Caco-2 (cell line): ENCODE results near the gene RIPK3. TPM values are rescaled to one million over a fixed set of nuclear protein-coding genes. Genes with fewer than 3 reads are reported as not detected.

ENCODE experiments used
- BruUV-seq: library from RNA; stranded (reverse); fragments of 400-500 nt; replicated peaks from 2 replicates; lab custom pipeline; 2021; lab: Mats Ljungman, UMichigan
- CTCF ChIA-PET: fragments of 300-600 bp; sonication (Branson Sonifier 250); formaldehyde crosslinking; loops from one replicate; lab custom pipeline; 2022; ENCODE audit warnings: antibody characterized with exemption; lab: Charles Lee
- POLR2A ChIA-PET: fragments of 300-600 bp; sonication (Branson Sonifier 250); formaldehyde crosslinking; loops from one replicate; lab custom pipeline; 2022; ENCODE audit warnings: antibody characterized with exemption; lab: Charles Lee
- DNase-seq, 2 experiments: peaks; one replicate each; pipeline versions ENCODE4 v3.0.0 to v3.0.0-alpha.2; 2020 to 2022
- H3K27me3 ChIP-seq: replicated peaks from 2 replicates; pipeline ENCODE4 v1.6.0; 2011; ENCODE audit warnings: low read length; ENCODE audit not compliant: control insufficient read depth, insufficient read depth
- H3K36me3 ChIP-seq: 2 replicates; pipeline ENCODE4 v1.5.1; 2011; ENCODE audit warnings: low read length; ENCODE audit not compliant: control insufficient read depth, insufficient read depth
- H3K4me1 ChIP-seq: fragments of 250-450 bp; sonication (Bioruptor Pico); 2 replicates; pipeline ENCODE4 v1.5.1; 2020; ENCODE audit warnings: mild to moderate bottlenecking
- H3K4me3 ChIP-seq: 2 replicates; pipeline ENCODE4 v1.5.1; 2011; ENCODE audit warnings: low read depth, mild to moderate bottlenecking, control low read depth, low read length
- H3K9me3 ChIP-seq: fragments of 250-450 bp; sonication (Bioruptor Pico); 2 replicates; pipeline ENCODE4 v1.5.1; 2020; ENCODE audit warnings: mild to moderate bottlenecking, moderate library complexity
- H3K27ac Mint-ChIP-seq: one replicate; pipeline ENCODE4 v1.8.0; 2022; ENCODE audit warnings: mixed read lengths; ENCODE audit not compliant: unreplicated experiment
- H3K27me3 Mint-ChIP-seq: one replicate; pipeline ENCODE4 v1.8.0; 2022; ENCODE audit warnings: mixed read lengths; ENCODE audit not compliant: insufficient read depth, unreplicated experiment
- H3K36me3 Mint-ChIP-seq: one replicate; pipeline ENCODE4 v1.8.0; 2022; ENCODE audit warnings: mild to moderate bottlenecking, mixed read lengths; ENCODE audit not compliant: insufficient read depth, unreplicated experiment
- H3K4me1 Mint-ChIP-seq: one replicate; pipeline ENCODE4 v1.8.0; 2022; ENCODE audit warnings: low read depth, mixed read lengths; ENCODE audit not compliant: unreplicated experiment
- H3K4me3 Mint-ChIP-seq: one replicate; pipeline ENCODE4 v1.8.0; 2022; ENCODE audit warnings: mild to moderate bottlenecking, moderate library complexity, mixed read lengths; ENCODE audit not compliant: unreplicated experiment
- H3K9me3 Mint-ChIP-seq: one replicate; pipeline ENCODE4 v1.8.0; 2022; ENCODE audit warnings: mixed read lengths; ENCODE audit not compliant: unreplicated experiment
- CTCF ChIP-seq, 2 experiments: fragments of 200-600 bp in 1 of 2; IDR thresholded peaks; 1 replicate in 1 of 2; 2 replicates in 1 of 2; pipeline versions ENCODE4 v1.5.1 to v1.8.0; 2011 to 2022; ENCODE audit warnings: antibody characterized with exemption in 1 of 2, control low read depth in 1 of 2, inconsistent platforms in 1 of 2, low read depth in 1 of 2, low read length in 1 of 2, mild to moderate bottlenecking in 1 of 2, moderate library complexity in 1 of 2; ENCODE audit not compliant: insufficient read depth in 1 of 2, severe bottlenecking in 1 of 2, unreplicated experiment in 1 of 2
- intact Hi-C: fragments of 100-400 bp; cut with micrococcal nuclease; formaldehyde crosslinking; loops from one replicate; pipeline ENCODE4 v1.10.0; 2022; ENCODE audit not compliant: unreplicated experiment
- total RNA-seq: library from RNA; stranded (reverse); gene quantifications from 2 replicates; pipeline ENCODE4 v1.2.3, GENCODE V29; 2022

RIPK3 gene
- total RNA-seq, 1 experiment from 2014 or later, result 1.5 TPM

- no peaks in the 10 kb centered on the region for H3K9me3 Mint-ChIP-seq
- no peaks in the 10 kb centered on the region for H3K4me1 ChIP-seq
- no peaks in the 10 kb centered on the region for H3K4me1 Mint-ChIP-seq
- no peaks in the 10 kb centered on the region for H3K36me3 ChIP-seq
- H3K4me3 Mint-ChIP-seq, result no peak overlapping the region
- TF ChIP-seq CTCF (IDR thresholded peaks at IDR 0.05; ENCODE audit: insufficient read depth in 1 of 2, low read depth in 1 of 2, low read length in 1 of 2, severe bottlenecking in 1 of 2, unreplicated experiment in 1 of 2), result no peak
- DNase-seq, result no peak
- no peak overlapping the region for H3K4me3 ChIP-seq
- H3K36me3 Mint-ChIP-seq, result no peaks in the 10 kb centered on the region
- ChIA-PET CTCF (interaction anchor here (0.8 kb wide), 1 partner anchor 54 kb away, joined by 3 read pairs; no protein-coding TSS in a partner anchor), POLR2A (no interaction called here)
- H3K27ac Mint-ChIP-seq, result no peak overlapping the region
- H3K9me3 ChIP-seq, result no peaks in the 10 kb centered on the region
- intact Hi-C loops, result no loop called here
- no TSS peak for BruUV-seq
- H3K27me3 ChIP-seq, result no peaks in the 10 kb centered on the region
- H3K27me3 Mint-ChIP-seq, result no peaks in the 10 kb centered on the region
Measured at GRCh38 chr14:24378327-24378726, 38.5 kb upstream of the RIPK3 start.

- Histone ChIP-seq H3K9me3 (no peaks in the 10 kb centered on the region), H3K36me3 (no peaks in the 10 kb centered on the region), H3K27me3 (no peaks in the 10 kb centered on the region), H3K4me3 (no peak overlapping the region), H3K4me1 (no peaks in the 10 kb centered on the region)
- DNase-seq, result no peak
- Mint-ChIP-seq H3K36me3 (no peaks in the 10 kb centered on the region), H3K27me3 (no peaks in the 10 kb centered on the region), H3K9me3 (no peaks in the 10 kb centered on the region), H3K27ac (no peak overlapping the region), H3K4me3 (no peak overlapping the region), H3K4me1 (no peaks in the 10 kb centered on the region)
- intact Hi-C loops, result no loop called here
- POLR2A ChIA-PET, result no interaction called here
- TF ChIP-seq CTCF (IDR thresholded peaks at IDR 0.05; ENCODE audit: insufficient read depth in 1 of 2, low read depth in 1 of 2, low read length in 1 of 2, severe bottlenecking in 1 of 2, unreplicated experiment in 1 of 2), result no peak
- BruUV-seq, result no TSS peak
- CTCF ChIA-PET, result interaction anchor here (0.6 kb wide), 1 partner anchor 71 kb away, joined by 3 read pairs; no protein-coding TSS in a partner anchor
Measured at GRCh38 chr14:24377657-24378056, 37.9 kb upstream of the RIPK3 start.

GRCh38 chr14:24377126-24377525, 37.3 kb upstream of the RIPK3 start:
- DNase-seq, result no peak
- H3K36me3 ChIP-seq, result no peaks in the 10 kb centered on the region
- BruUV-seq, result no TSS peak
- Mint-ChIP-seq H3K27ac (no peak overlapping the region), H3K4me1 (no peaks in the 10 kb centered on the region), H3K36me3 (no peaks in the 10 kb centered on the region), H3K27me3 (no peaks in the 10 kb centered on the region), H3K9me3 (no peaks in the 10 kb centered on the region), H3K4me3 (no peak overlapping the region)
- H3K4me3 ChIP-seq, result no peak overlapping the region
- intact Hi-C loops, result no loop called here
- no peak for TF ChIP-seq CTCF (IDR thresholded peaks at IDR 0.05; ENCODE audit: insufficient read depth in 1 of 2, low read depth in 1 of 2, low read length in 1 of 2, severe bottlenecking in 1 of 2, unreplicated experiment in 1 of 2)
- H3K9me3 ChIP-seq, result no peaks in the 10 kb centered on the region
- H3K27me3 ChIP-seq, result no peaks in the 10 kb centered on the region
- POLR2A ChIA-PET, result no interaction called here
- no peaks in the 10 kb centered on the region for H3K4me1 ChIP-seq
- CTCF ChIA-PET, result interaction anchor here (0.9 kb wide), 1 partner anchor 55 kb away, joined by 4 read pairs; no protein-coding TSS in a partner anchor
